Liver (tissue), 9 donors: ENCODE data around the gene ZFYVE19. TPM values are rescaled to one million over a fixed set of nuclear protein-coding genes. Genes with fewer than 3 reads are reported as not detected.

Experiments used
- DNase-seq: peaks from one replicate; pipeline ENCODE4 v3.0.0-alpha.2; 2017; ENCODE audit warnings: low spot score
- H3K27ac ChIP-seq, 2 donors: one replicate each; pipeline ENCODE4 v1.7.0; 2013; ENCODE audit warnings: inconsistent platforms in 2 of 2, low read length in 2 of 2, control low read depth in 1 of 2, low read depth in 1 of 2, mild to moderate bottlenecking in 1 of 2
- H3K27me3 ChIP-seq, 4 donors: one replicate each; pipeline versions ENCODE4 v1.6.1 to v1.7.0; 2013; ENCODE audit warnings: low read length in 3 of 4, inconsistent platforms in 1 of 4, mild to moderate bottlenecking in 1 of 4, moderate library complexity in 1 of 4; ENCODE audit not compliant: control insufficient read depth in 4 of 4, insufficient read depth in 4 of 4
- H3K36me3 ChIP-seq, 4 donors: one replicate each; pipeline versions ENCODE4 v1.6.1 to v1.7.0; 2013; ENCODE audit warnings: low read length in 3 of 4, mild to moderate bottlenecking in 3 of 4, low read depth in 1 of 4, moderate library complexity in 1 of 4; ENCODE audit not compliant: control insufficient read depth in 4 of 4, insufficient read depth in 3 of 4
- H3K4me1 ChIP-seq, 4 donors: one replicate each; pipeline versions ENCODE4 v1.6.1 to v1.7.0; 2013; ENCODE audit warnings: low read length in 3 of 4, mild to moderate bottlenecking in 3 of 4, moderate library complexity in 1 of 4; ENCODE audit not compliant: control insufficient read depth in 4 of 4, insufficient read depth in 4 of 4
- H3K4me3 ChIP-seq, 3 donors: one replicate each; pipeline versions ENCODE4 v1.6.1 to v1.7.0; 2013; ENCODE audit warnings: low read length in 3 of 3, control low read depth in 1 of 3, low read depth in 1 of 3, mild to moderate bottlenecking in 1 of 3
- H3K9ac ChIP-seq, 2 donors: one replicate each; pipeline ENCODE4 v1.7.0; 2013; ENCODE audit warnings: low read length in 2 of 2, mild to moderate bottlenecking in 2 of 2, moderate library complexity in 2 of 2, control low read depth in 1 of 2, low read depth in 1 of 2
- H3K9me3 ChIP-seq, 4 donors: one replicate each; pipeline versions ENCODE4 v1.6.1 to v1.7.0; 2013; ENCODE audit warnings: low read length in 3 of 4; ENCODE audit not compliant: control insufficient read depth in 4 of 4
- ATF3 ChIP-seq: IDR thresholded peaks from 2 replicates; pipeline ENCODE4 v1.6.1; 2016; ENCODE audit warnings: antibody characterized with exemption
- CTCF ChIP-seq: fragments of 150-350 bp; IDR thresholded peaks from 2 replicates; pipeline ENCODE4 v1.5.1; 2017; ENCODE audit warnings: improper control_type of control experiment, low read depth, low read length; ENCODE audit not compliant: missing input control
- EGR1 ChIP-seq, 2 donors: IDR thresholded peaks; 2 replicates each; pipeline ENCODE4 v1.6.1; 2016 to 2018; ENCODE audit warnings: antibody characterized with exemption in 2 of 2, low read depth in 2 of 2
- FOXA1 ChIP-seq: IDR thresholded peaks from 2 replicates; pipeline ENCODE4 v1.6.1; 2016; ENCODE audit warnings: antibody characterized with exemption
- FOXA2 ChIP-seq: IDR thresholded peaks from 2 replicates; pipeline ENCODE4 v1.6.1; 2016; ENCODE audit warnings: antibody characterized with exemption
- GABPA ChIP-seq, 2 donors: IDR thresholded peaks in 1 of 2; conservative IDR thresholded peaks in 1 of 2; 2 replicates each; pipeline ENCODE4 v1.6.1; 2016; ENCODE audit warnings: antibody characterized with exemption in 2 of 2, mild to moderate bottlenecking in 1 of 2, moderate library complexity in 1 of 2
- HNF4A ChIP-seq, 2 donors: conservative IDR thresholded peaks; 2 replicates each; pipeline ENCODE4 v1.6.1; 2016; ENCODE audit warnings: antibody characterized with exemption in 2 of 2, mild to moderate bottlenecking in 2 of 2
- HNF4G ChIP-seq: IDR thresholded peaks from 2 replicates; pipeline ENCODE4 v1.6.1; 2016; ENCODE audit warnings: antibody characterized with exemption
- NR2F2 ChIP-seq: IDR thresholded peaks from 2 replicates; pipeline ENCODE4 v1.6.1; 2016; ENCODE audit warnings: antibody characterized with exemption
- RAD21 ChIP-seq, 2 donors: IDR thresholded peaks; 2 replicates each; pipeline ENCODE4 v1.6.1; 2016; ENCODE audit warnings: antibody characterized with exemption in 2 of 2, mild to moderate bottlenecking in 2 of 2
- REST ChIP-seq: IDR thresholded peaks from 2 replicates; pipeline ENCODE4 v1.6.1; 2016; ENCODE audit warnings: antibody characterized with exemption, mild to moderate bottlenecking
- RXRA ChIP-seq, 2 donors: IDR thresholded peaks; 2 replicates each; pipeline ENCODE4 v1.6.1; 2017 to 2018; ENCODE audit warnings: antibody characterized with exemption in 2 of 2, mild to moderate bottlenecking in 1 of 2
- SP1 ChIP-seq: IDR thresholded peaks from 2 replicates; pipeline ENCODE4 v1.6.1; 2018; ENCODE audit warnings: antibody characterized with exemption, mild to moderate bottlenecking
- TAF1 ChIP-seq: conservative IDR thresholded peaks from 2 replicates; pipeline ENCODE4 v1.6.1; 2016; ENCODE audit warnings: antibody characterized with exemption, mild to moderate bottlenecking
- YY1 ChIP-seq: IDR thresholded peaks from 2 replicates; pipeline ENCODE4 v1.6.1; 2016; ENCODE audit warnings: antibody characterized with exemption, mild to moderate bottlenecking
- WGBS: extraction: QIAGEN DNeasy Blood & Tissue Kit; methylation state at CpG from one replicate; pipeline ENCODE4 v1.1.7; 2013; 5-methylcytosine and 5-hydroxymethylcytosine counted together
- polyA plus RNA-seq, 2 donors: library from polyadenylated mRNA; stranded (reverse) in 1 of 2; unstranded in 1 of 2; fragments of 200-250 nt in 1 of 2; fragments of >200 nt in 1 of 2; fragmentation: Nextera tagmentation in 1 of 2; extraction: Ambion mirVana in 1 of 2; gene quantifications; one replicate each; pipeline versions ENCODE4 v1.2.1 to v1.2.3, GENCODE V29; 2013 to 2015
- total RNA-seq, 2 donors: library from RNA; depleted of rRNA; stranded (reverse); fragments of >200 nt; gene quantifications; one replicate each; pipeline ENCODE4 v1.2.3, GENCODE V29; 2014
- TF ChIP-seq, protein P1 (sequence below): IDR thresholded peaks from 2 replicates; pipeline ENCODE4 v1.6.1; 2016; ENCODE audit warnings: antibody characterized with exemption
- donor health status: healthy.
- donor health status: healthy.
- donor health status: healthy.
- donor health status: healthy.
- donor health status: healthy.

Gene ZFYVE19
- total and polyA plus RNA-seq, 4 donors: 10.4 to 41.2 (median 19.7) TPM

DNA sequence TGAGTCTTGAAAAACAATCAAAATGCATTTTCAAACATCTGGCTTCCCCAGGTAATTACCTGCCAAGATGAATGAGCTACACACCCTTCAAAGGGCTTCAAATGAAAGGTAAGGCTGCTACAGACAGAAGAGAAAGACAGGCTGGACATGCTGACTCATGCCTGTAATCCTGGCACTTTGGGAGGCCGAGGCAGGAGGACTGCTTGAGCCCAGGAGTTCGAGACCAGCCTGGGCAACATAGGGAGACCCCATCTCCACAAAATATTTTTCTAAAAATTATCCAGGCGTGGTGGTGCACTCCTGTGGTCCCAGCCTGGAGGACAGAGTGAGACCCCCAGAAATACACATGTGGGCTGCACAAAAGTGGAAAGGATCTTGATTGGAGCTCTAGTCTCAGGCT, 14.5 kb upstream of the ZFYVE19 start:
- no peak for DNase-seq
- H3K27ac ChIP-seq: peak overlapping the region in 1 of 2 donors; percentile 12
- 80% methylated on average over 3 of the region's 3 CpGs for WGBS

GRCh38 chr15:40793216-40793989, 13.5 kb upstream of the ZFYVE19 start:
- DNase-seq: no peak
- peaks cover 0 to 5% (median under 1%) of the 10 kb centered on the region in 4 donors for H3K36me3 ChIP-seq
- peaks cover 2 to 9% (median 3%) of the 10 kb centered on the region in 4 donors for H3K4me1 ChIP-seq
- no peak overlapping the region for H3K9ac ChIP-seq
- no peak overlapping the region for H3K4me3 ChIP-seq
- H3K9me3 ChIP-seq: no peaks in the 10 kb centered on the region
- 41% methylated on average over 9 of the region's 9 CpGs for WGBS
- H3K27ac ChIP-seq: peak overlapping the region; percentile 65 to 75
- no peaks in the 10 kb centered on the region for H3K27me3 ChIP-seq
- peak; percentile 98 for TF ChIP-seq HNF4G
- TF ChIP-seq CTCF: no peak
- peak; percentile 99 to 100 for TF ChIP-seq HNF4A (conservative IDR thresholded peaks at IDR 0.05)
- peak; percentile 86 for TF ChIP-seq YY1
- TF ChIP-seq TAF1: no peak
- peak; percentile 84 for TF ChIP-seq REST
- TF ChIP-seq GABPA (IDR thresholded peaks at IDR 0.05 in 1 of 2, conservative IDR thresholded peaks at IDR 0.05 in 1 of 2): no peak
- TF ChIP-seq EGR1 (IDR thresholded peaks at IDR 0.05; ENCODE audit: low read depth in 2 of 2): no peak
- TF ChIP-seq NR2F2: peak; percentile 95
- peak; percentile 98 for TF ChIP-seq SP1
- TF ChIP-seq ATF3: peak; percentile 74

More for the DNA sequence above, 14.5 kb upstream of the ZFYVE19 start:
- TF ChIP-seq FOXA1 (no peak), NR2F2 (no peak), YY1 (no peak), GABPA (IDR thresholded peaks at IDR 0.05 in 1 of 2, conservative IDR thresholded peaks at IDR 0.05 in 1 of 2) (no peak), ATF3 (no peak), RAD21 (IDR thresholded peaks at IDR 0.05) (no peak), FOXA2 (no peak), EGR1 (IDR thresholded peaks at IDR 0.05; ENCODE audit: low read depth in 2 of 2) (no peak), HNF4G (no peak), CTCF (no peak), HNF4A (conservative IDR thresholded peaks at IDR 0.05) (no peak), SP1 (no peak), RXRA (IDR thresholded peaks at IDR 0.05) (no peak)
- TF ChIP-seq, protein P1, sequence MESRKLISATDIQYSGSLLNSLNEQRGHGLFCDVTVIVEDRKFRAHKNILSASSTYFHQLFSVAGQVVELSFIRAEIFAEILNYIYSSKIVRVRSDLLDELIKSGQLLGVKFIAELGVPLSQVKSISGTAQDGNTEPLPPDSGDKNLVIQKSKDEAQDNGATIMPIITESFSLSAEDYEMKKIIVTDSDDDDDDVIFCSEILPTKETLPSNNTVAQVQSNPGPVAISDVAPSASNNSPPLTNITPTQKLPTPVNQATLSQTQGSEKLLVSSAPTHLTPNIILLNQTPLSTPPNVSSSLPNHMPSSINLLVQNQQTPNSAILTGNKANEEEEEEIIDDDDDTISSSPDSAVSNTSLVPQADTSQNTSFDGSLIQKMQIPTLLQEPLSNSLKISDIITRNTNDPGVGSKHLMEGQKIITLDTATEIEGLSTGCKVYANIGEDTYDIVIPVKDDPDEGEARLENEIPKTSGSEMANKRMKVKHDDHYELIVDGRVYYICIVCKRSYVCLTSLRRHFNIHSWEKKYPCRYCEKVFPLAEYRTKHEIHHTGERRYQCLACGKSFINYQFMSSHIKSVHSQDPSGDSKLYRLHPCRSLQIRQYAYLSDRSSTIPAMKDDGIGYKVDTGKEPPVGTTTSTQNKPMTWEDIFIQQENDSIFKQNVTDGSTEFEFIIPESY: no peak
- Histone ChIP-seq H3K9me3 (no peaks in the 10 kb centered on the region), H3K4me1 (peaks cover 4 to 15% (median 4%) of the 10 kb centered on the region in 4 donors), H3K4me3 (no peak overlapping the region), H3K36me3 (peaks cover 0 to 5% (median under 1%) of the 10 kb centered on the region in 4 donors), H3K27me3 (no peaks in the 10 kb centered on the region), H3K9ac (no peak overlapping the region)
